Ramos (cell line): ENCODE measurements around the gene PMAIP1.

Experiments
- in situ Hi-C: fragments of 300-500 bp; cut with MboI; formaldehyde crosslinking; loops from one replicate; pipeline ENCODE4 v1.14.3; 2022; ENCODE audit warnings: low sequenced_read_pairs; ENCODE audit not compliant: unreplicated experiment

PMAIP1 gene

DNA sequence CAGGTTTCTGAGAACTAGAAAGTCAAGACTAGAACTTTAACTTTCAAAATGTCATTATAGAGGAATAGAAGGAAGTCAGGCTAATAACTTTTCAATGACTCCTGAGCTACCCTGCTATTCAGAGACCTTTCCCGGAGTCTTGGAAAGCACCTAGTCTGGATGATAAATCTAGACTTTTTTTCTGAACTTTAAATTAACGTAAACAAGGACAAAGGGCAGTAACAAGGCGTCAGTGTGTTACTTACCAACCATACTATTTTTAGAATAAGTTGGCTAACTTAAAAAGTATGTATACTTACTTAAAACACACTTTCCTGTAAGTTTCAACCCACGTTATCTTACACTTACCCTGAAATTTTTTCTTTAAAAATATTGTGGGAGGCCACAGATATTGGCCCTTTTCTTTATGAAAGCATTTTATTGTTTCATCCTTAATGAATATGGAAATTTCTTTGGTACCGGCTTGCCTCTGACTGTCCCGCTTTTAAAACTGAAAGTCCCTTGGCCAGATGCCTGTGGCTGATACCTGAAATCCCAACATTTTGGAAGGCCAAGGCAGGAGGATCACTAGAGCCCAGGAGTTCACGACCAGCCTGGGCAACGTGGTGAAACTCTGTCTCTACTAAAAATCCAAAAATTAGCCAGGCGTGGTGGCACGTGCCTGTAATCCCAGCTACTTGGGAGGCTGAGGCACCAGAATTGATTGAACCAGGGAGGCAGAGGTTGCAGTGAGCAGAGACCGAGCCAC, 9.7 kb downstream of the PMAIP1 start:
- in situ Hi-C loops = no loop called here

DNA sequence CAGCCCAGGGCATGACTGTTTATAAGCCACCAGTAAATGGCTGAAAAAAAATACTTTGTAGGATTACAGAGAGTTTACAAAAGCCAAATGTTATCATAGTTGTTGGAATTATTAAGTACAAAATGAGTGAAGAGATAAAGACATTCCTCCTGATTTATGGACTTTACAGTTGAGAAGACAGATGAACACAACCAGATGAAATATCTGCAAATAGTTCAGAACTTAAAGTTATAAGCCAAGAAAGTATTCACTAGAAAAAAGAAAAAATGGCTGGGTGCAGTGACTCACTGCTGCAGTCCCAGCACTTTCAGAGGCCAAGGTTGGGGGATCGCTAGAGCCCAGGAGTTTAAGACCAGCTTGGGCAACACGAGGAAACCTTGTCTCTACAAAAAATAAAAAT, 11.2 kb downstream of the PMAIP1 start:
- in situ Hi-C loops = no loop called here

DNA sequence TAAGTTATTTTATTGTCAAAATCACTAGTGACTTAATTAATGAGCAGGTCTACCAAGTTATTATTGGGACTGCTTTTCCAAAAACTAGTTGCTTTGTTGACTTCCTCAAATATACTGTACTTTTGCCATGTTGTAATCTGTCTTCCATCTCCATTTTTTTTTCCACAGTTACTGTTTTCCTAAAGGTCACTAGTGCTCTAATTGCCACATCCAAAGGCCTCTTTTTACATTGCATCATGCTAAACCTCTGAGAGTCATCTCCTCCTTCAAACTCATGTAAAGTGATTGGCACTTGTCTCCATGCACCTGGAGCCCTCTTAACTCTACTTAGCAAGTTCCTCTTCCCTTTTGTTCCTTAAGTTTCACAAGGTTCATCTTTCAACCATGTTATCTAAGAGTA, 11.8 kb downstream of the PMAIP1 start:
- in situ Hi-C loops = no loop called here

DNA sequence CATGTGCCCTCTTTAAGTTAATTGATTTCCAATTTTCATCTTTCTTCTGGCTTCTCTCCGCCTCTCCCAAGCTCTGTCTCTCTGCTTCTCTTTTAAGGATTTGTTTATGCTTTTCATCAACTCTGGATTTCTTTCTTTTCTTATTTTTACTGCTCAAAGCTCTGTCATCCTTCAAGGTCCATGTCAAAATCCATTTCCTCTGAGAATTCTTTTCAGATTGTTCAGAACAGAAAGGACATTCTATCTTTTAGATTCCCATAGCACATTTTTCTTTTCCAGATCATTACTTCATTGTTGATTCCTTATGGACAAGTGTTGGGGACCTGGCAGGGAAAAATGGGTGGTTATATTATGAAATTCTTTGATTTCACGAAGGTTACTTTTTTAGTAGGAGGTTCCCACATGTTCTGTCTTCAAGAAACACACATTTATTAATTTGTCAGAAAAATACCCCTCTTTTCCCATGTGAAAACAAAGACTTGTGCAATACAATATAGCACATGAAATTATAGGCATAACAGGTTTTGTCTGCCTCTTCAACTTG, 12.3 kb downstream of the PMAIP1 start:
- in situ Hi-C loops = no loop called here

DNA sequence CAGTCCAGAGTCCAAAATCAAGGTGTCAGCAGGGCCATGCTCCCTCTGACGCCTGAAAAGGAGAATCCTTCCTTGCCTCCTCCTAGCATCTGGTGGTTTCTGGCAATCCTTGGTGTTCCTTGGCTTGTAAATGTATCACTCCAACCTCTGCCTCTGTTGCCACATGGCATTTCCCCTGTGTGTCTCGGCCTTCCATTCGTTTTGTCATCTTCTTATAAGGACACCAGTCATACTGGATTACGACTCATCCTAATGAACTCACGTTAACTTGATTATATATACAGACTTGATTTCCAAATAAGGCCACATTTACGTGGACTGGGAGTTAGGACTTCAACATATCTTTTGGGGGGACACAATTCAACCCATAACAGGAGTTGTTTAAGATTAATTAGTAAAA, 15.8 kb downstream of the PMAIP1 start:
- in situ Hi-C loops = no loop called here

DNA sequence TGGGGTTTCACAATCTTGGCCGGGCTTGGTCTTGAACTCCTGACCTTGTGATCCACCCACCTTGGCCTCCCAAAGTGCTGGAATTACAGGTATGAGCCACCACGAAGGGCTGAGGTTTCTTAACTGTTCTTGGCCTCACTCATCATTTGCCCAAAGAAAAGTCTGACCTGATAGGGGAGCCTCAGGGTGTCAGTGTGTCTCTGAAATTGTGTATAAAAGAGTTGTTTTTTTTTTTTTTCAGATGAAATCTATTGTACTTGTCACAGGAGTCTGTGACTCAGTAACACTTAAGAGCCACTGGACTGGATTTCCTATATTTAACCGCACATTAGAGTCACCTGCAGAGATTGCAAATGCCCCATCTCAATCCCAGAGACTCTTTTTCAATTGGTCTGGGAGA, 16.9 kb downstream of the PMAIP1 start:
- in situ Hi-C loops = no loop called here

DNA sequence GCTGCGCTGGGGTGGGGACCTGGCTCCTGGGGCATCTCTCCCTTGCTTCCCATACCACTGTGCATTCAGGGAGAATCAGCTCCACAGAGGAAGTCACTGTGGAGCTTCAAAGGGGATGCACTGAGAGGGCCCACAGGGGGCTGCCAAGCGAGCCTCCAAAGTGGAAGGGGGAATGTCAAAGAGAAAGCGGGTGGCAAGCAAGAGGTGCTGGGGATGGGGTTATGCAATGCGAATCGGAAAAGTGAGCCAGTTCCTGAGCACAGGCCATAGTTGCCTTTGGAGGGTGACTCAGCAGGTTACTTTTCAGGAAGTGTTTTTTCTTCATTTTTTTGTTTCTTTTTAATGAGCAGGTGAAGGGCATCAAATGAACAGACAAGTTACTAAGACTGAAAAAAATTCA, 17.6 kb downstream of the PMAIP1 start:
- in situ Hi-C loops = no loop called here

DNA sequence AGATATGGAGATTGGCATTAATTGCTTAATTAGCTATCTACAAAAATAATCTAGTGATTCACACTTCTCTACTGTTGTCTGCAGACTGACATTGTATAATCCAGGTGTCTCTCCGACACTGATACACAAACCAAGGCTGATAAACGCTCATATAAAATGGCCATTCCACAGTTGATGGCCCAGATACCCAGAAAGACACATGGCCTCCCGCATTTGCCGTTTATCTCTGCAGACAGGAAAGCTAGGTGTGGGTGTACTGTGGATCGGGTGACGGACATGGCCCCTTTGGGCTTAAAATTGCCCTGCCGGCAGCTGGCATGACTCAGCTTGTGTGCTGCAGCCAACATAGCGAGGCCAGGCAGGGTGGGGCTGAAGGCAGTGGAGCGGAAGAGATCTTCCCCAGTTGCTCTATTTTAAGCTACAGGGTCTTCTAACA, 18.5 kb downstream of the PMAIP1 start:
- in situ Hi-C loops = no loop called here

DNA sequence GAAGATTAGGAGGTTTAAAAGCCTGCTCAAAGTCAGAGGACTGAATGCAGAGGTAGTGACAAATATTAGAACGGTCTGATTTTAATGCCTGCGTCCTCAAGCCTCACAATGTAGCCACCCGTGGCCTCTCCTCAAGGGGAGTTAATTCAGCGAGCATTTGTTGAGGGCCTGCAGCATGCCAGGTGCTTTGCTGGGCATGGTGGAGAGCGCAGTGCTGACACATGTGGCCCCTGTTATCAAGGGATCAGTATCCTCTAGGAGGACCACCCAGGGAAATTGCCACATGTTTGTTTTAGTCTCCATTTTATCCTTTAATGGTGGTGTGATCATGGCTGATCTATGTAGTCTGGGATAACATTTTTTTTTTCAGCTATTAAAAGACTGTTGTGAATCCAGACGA, 19.2 kb downstream of the PMAIP1 start:
- in situ Hi-C loops = no loop called here

DNA sequence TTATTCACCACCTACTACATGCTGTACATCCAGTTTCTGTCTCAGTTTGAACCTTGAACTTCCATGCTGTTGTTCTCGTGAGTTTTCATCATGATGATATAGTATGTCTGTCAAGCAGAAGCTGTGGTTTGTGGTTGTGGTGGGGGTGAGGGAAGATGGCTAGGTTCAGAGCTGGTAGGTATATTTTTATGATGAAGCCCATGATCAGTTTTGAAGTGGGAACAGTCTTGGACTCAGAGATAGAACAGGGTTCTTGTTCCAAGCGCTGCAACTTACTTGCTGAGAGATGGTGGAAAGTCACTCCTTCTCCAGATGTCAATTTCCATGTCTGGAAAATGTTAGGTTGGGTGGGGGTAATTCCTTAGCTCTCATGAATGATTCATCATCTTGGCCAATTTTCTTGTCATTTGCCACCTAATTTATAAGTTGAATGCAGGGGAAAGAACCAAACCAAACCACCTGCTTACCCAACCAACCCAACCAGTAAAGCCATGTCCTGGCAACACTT, 21.6 kb downstream of the PMAIP1 start:
- in situ Hi-C loops = no loop called here

DNA sequence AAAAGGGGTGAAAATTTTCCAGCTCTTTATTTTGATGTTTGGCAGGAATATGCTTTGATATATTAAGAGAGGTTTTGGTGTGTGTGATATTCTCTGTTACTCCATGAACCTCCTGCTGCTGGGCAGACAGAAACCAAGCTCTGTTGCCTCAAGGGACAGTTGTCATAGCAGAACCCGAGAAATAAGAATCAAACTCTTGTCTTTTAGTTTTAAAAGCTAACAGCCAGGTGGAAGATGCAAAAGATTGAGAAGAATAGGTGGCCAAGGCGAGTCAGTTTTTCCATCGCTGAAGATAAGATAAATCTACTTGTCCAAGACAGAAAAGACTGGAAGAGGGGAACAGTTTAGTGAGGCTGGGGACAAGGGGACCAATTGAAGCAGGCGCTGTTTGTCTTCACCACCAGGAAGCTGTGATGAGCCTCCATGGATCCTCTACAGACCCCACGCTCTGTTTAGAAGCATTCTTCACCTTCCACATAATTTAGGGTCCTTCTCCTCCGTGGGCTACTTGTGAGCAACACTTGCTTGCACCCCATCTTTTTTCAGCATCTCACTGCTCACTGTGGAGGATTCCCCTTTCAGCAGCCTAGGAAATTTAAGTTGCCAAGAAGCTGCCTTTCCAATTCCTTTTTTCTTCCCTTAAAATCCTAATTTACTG, 23.9 kb downstream of the PMAIP1 start:
- in situ Hi-C loops = no loop called here

DNA sequence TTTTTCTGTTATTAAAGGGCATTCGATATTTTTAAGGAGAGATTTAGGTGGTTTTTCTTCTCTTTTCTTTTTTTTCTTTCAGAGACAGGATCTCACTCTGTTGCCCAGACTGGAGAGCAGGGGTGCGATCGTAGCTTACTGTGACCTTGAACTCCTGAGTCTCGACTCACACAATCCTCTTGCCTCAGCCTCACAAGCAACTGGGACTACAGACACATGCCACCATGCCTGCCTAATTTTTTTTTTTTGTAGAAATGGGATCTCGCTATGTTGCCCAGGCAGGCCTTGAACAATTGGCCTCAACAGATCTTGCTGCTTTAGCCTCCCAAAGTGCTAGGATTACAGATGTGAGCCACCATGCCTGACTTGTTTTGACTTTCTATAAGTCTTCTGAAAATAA, 26.3 kb downstream of the PMAIP1 start:
- in situ Hi-C loops = no loop called here

DNA sequence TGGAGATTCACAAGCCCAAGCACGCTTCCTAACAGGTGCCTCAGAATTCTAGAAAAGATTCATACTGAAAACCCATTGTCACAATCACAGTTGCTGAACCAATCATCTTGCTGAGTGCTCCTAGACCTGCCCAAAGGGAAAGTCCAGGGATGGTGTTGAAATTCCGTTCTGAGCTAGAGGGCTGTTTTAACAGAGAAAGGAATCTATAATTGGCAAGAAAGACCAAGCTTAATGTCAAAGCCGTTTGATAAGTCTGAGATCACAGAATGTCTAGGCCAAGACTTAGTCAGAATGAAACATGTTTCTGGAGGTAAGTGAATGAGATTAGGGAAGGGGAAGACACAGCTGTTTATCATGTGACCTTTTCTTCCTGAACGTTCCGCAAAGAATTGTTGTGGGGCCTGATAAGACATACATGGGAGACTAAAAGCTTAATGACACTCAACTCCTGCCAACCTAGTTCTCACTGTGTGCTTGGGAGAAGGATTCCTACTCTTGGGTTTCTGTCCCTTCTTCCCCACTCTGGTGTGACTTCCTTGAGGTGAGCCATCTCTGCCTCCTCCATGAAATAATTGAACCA, 27.5 kb downstream of the PMAIP1 start:
- in situ Hi-C loops = no loop called here

DNA sequence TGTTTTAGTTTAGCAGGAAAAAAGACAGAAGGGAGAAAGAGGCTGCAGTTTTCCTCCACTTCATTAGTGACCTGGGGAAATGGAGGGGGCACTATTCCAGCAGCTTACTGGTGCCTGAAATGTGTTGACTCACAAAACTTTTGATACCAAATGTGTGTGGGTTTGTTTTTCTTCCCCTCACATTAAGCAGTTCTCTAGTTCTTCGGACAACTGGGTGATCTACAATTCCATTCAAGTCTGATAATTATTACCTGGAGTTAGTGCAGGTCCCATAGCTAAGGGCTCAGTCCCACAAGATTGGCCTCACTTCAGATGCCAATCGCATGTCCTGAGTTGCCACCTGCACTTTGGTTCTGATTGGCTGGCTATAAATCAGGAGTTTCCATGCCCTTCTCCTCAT, 28.4 kb downstream of the PMAIP1 start:
- in situ Hi-C loops = no loop called here

DNA sequence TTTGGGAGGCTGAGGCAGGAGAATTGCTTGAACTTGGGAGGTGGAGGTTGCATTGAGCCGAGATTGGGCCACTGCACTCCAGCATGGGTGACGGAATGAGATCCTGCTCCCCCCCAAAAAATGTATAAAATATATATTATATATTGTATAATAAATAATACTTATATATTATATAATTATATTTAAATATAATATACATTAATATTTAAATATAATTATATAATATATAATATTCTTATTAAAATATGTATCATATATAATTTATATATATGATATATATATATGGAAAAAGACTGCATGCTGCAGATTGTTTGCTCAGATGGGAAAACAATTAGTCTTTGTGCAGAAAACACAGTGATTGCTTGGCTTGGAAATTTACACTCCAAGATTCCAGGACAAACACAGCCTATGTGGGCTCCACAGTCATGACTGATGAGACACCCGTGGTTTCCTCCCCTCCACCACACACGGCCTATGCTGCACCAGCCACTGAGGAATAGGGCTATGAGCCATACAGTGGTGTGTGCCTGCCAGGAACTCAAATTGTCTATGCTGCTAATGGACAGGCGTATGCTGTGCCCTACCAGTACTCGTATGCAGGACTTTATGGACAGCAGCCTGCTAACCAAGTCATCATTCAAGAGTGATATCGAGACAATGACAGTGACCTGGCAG, 30.0 kb downstream of the PMAIP1 start:
- in situ Hi-C loops = no loop called here

DNA sequence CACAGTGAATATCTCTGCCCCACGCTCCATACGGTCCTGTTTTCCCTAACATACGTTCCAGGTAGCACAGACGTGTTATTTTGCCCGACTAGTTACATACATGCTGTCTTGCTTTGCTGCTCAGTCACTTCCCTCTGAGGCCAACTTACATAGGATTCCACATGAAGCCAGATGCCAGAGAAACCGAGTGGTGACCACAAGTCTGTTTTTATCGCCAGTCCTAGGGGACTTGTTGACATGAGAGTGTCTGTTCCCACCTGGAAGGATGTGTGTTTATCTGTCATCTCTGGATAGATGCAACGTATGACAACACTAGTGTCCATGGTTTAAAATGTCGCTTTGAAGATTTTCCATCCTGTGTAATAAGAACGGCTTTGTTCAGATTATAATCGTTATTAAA, 32.6 kb downstream of the PMAIP1 start:
- in situ Hi-C loops = no loop called here

DNA sequence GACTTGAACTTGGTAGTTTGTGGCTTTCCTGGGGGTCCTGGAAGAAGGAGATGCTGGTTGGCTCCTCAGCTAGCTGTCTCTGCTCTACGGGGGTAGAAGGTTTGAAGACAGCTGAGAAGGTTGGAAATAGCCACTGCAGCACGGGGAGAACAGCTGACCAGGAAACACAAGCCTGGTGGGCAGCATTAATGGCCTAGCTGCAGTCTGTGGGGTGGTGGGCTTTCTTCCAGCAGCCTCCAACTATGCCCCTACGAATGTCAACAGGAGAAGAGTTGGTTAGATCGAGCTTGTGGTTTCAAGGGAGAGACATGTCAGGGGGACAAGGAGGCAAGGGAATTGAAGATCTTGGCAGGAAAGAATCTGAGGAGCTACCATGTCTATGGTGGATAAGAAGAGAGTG, 38.9 kb downstream of the PMAIP1 start:
- in situ Hi-C loops = no loop called here

DNA sequence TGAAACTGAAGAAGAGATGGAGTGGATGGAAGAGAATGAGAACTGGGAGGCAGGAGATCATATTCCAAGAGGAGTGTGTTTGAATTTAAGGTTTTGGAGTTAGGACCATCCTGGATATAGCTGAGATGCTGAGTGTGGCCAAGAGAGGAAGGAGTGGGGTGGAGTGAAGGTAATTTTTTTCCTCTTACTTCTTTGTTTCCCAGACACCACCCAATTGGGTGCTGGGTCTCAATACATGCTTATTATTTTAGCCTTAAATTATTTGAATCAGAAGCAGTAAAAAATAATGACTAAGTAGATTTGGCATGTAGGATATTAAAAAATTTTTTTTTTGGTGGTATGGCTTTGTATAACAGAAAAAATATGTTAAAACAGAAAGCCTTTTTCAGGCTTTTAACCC, 39.3 kb downstream of the PMAIP1 start:
- in situ Hi-C loops = no loop called here

DNA sequence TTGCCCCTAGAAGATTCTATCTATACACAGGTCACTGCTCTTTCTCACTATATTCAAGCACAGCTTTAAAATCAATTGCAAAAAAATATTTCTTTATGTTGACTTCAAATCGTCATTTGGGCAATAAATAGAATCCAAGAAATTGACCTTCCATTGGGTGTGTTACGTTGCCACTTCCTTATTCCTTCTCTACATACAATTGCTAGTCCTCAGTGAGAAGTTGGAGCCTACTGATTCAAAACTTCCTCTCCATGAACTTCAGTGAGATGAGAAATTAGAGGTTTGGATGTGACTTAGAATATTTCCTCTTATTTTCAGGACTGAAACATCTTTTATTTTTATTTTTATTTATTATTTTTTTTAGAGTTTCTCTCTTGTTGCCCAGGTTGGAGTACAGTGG, 40.3 kb downstream of the PMAIP1 start:
- in situ Hi-C loops = no loop called here

DNA sequence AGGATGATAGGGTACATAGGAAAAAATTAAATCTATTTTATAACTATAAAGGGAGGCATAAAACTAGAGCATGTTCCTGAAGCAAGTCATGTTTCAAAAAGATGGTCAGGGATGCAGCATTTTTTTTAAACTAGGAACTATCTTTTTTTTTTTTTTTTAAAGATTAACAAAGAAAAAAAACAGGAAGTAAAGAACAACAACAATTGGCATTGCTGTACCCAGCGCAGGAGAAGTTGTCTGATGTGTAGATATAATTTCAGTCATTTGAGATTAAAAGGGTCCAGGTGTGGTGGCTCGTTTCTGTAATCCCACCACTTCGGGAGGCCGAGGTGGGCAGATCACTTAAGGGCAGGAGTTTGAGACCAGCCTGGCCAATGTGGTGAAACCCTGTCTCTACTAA, 41.5 kb downstream of the PMAIP1 start:
- in situ Hi-C loops = no loop called here

DNA sequence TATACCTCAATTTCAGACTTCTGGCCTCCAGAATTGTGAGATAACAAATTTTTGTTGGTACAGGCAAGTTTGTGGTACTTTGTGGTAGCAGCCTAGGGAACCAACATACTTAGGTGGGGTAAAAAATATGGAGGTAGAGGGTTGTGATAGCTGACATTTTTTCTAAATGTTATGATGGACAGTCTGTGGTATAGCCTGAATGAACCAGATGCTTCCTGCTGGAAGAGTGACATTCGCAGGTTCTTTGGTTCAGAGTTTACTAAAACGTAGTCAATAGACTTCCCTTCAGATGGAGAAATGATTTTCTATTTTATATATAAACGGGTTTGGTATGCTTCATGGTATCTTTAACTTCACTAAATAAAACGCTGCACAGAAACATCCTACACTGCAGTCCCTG, 42.8 kb downstream of the PMAIP1 start:
- in situ Hi-C loops = no loop called here
